ENCODE measurements around the gene HOOK2. TPM values are rescaled to one million over a fixed set of nuclear protein-coding genes. Genes with fewer than 3 reads are reported as not detected.
A peak's percentile ranks its signal among the peaks of the same experiment; 100 is the strongest.

The HOOK2 gene
- total and polyA plus RNA-seq, 9 of the 15 experiments (the other 6 are each of a cell fraction or from before 2014, with no cell fraction given): 1.3 to 17.2 (median 9.9) TPM

DNA sequence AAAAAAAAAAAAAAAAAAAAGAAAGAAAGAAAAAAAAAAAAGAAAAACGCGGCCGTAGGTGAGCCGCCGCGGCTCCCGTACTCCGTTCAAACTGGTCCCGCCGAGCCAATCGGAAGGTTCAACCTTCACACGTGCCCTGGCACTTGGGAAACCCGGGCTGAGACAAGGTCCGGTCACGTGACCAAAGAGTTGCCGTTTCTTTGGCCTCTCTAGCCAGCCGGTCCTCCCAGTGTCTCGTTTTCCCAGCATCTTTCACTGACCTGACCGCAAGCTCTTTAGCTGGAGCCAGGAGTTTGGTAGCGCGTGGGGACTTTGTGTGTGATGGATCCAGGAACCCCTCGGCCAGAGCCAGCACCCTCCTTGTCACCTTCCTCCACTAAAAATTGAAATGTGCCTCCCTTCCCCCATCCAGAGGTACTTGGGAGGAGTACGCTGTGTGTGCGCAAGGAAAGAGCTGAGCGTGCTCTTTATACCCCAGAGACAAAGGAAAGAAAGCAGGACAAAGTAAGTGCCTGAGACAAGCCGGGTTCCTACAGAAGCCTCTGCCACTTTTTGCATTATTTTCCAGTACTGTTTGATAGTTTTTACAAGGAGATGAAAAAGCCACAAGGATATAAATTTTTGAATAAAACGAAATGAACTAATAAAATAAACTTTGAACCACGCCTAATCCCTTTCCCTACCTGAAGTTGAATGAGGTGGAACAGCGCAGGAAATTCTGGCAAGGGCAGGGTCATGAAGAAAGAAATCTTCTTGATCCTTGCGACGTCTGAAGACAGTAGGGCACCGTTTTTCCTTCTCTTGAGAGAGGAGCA, 52.6 kb downstream of the HOOK2 start (continued):
- no peak for TF ChIP-seq ZC3H4 (CRISPR knock-in tag; IDR thresholded peaks at IDR 0.05; ENCODE audit: borderline replicate concordance)
- no peak for TF ChIP-seq ZNF23 (CRISPR knock-in tag; IDR thresholded peaks at IDR 0.05)
- no peak for TF ChIP-seq HOMEZ (CRISPR knock-in tag; IDR thresholded peaks at IDR 0.05)
- TF ChIP-seq CREB3 (tag; conservative IDR thresholded peaks at IDR 0.05; ENCODE audit: low read depth): no peak
- TF ChIP-seq ZNF79 (CRISPR knock-in tag; IDR thresholded peaks at IDR 0.05; ENCODE audit: low read depth): no peak
- TF ChIP-seq ZNF408 (CRISPR knock-in tag; IDR thresholded peaks at IDR 0.05; ENCODE audit: low read depth): no peak
- peak; percentile 81 for TF ChIP-seq POLR2G (IDR thresholded peaks at IDR 0.05; ENCODE audit: low read depth, low read length)
- TF ChIP-seq ERF (CRISPR knock-in tag; IDR thresholded peaks at IDR 0.05): peak; percentile 67; the same call in 1 of the 2 replicates
- TF ChIP-seq FOXK1 (CRISPR knock-in tag; IDR thresholded peaks at IDR 0.05; ENCODE audit: borderline replicate concordance): no peak
- no peak for TF ChIP-seq MBD1 (CRISPR knock-in tag; IDR thresholded peaks at IDR 0.05)
- TF ChIP-seq RFX7 (CRISPR knock-in tag; IDR thresholded peaks at IDR 0.05): no peak
- no peak for TF ChIP-seq FOXO4 (CRISPR knock-in tag; IDR thresholded peaks at IDR 0.05)
- no peak for TF ChIP-seq GTF2A2 (tag; IDR thresholded peaks at IDR 0.05)
- TF ChIP-seq ZKSCAN8 (CRISPR knock-in tag; IDR thresholded peaks at IDR 0.05): peak; percentile 33; the same call in 1 of the 2 replicates
- no peak for TF ChIP-seq KDM2B (CRISPR knock-in tag; IDR thresholded peaks at IDR 0.05)
- TF ChIP-seq, protein P1, sequence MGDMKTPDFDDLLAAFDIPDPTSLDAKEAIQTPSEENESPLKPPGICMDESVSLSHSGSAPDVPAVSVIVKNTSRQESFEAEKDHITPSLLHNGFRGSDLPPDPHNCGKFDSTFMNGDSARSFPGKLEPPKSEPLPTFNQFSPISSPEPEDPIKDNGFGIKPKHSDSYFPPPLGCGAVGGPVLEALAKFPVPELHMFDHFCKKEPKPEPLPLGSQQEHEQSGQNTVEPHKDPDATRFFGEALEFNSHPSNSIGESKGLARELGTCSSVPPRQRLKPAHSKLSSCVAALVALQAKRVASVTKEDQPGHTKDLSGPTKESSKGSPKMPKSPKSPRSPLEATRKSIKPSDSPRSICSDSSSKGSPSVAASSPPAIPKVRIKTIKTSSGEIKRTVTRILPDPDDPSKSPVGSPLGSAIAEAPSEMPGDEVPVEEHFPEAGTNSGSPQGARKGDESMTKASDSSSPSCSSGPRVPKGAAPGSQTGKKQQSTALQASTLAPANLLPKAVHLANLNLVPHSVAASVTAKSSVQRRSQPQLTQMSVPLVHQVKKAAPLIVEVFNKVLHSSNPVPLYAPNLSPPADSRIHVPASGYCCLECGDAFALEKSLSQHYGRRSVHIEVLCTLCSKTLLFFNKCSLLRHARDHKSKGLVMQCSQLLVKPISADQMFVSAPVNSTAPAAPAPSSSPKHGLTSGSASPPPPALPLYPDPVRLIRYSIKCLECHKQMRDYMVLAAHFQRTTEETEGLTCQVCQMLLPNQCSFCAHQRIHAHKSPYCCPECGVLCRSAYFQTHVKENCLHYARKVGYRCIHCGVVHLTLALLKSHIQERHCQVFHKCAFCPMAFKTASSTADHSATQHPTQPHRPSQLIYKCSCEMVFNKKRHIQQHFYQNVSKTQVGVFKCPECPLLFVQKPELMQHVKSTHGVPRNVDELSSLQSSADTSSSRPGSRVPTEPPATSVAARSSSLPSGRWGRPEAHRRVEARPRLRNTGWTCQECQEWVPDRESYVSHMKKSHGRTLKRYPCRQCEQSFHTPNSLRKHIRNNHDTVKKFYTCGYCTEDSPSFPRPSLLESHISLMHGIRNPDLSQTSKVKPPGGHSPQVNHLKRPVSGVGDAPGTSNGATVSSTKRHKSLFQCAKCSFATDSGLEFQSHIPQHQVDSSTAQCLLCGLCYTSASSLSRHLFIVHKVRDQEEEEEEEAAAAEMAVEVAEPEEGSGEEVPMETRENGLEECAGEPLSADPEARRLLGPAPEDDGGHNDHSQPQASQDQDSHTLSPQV (IDR thresholded peaks at IDR 0.05): 0 out of 2 replicates have a peak, but pooled peaks have one; percentile 7
- TF ChIP-seq ZNF830 (CRISPR knock-in tag; IDR thresholded peaks at IDR 0.05): no peak
